Iris pigment epithelial cell (primary cell): ENCODE results near the gene PLIN4.
A peak's percentile ranks its signal among the peaks of the same experiment; 100 is the strongest.

Source experiments
- DNase-seq: peaks from one replicate; pipeline ENCODE4 v3.0.0-alpha.2; 2011; ENCODE audit warnings: low read depth

Gene PLIN4

GRCh38 chr19:4491446-4491845 lies 26.8 kb downstream of the PLIN4 start:
- DNase-seq = no peak

DNA sequence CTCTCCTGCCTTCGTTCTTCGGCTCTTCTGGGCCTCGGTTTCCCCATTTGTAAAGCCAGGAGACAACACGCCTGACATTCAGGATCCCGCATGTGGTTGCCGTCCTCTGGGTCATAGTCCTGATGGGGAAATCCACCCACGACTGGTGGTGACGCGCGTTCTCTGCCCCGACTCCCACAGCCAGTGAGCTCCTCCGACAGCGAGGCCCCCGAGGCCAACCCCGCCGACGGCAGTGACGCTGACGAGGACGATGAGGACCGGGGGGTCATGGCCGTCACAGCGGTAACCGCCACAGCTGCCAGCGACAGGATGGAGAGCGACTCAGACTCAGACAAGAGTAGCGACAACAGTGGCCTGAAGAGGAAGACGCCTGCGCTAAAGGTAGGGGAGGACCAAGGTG lies 29.8 kb downstream of the PLIN4 start:
- DNase-seq = no peak

DNA sequence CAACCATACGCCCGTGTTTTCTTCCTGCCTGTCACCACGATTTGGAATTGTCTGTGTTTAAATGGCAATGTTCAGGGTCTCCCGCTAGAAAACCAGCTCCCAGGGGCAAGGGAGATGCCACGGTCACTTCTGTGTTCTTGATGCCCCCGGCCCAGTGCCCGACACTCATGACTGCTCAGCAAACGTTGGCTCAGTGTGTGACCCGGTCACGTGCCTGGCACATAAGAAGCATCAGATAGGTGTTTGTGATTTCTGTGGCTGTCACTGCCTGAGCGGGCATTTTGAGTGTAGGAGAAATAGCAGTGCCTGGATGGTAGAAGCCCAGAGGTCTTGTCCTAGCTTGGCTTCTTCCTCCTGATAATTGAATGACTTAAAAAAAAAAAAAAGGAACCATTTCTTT lies 30.7 kb downstream of the PLIN4 start:
- DNase-seq = no peak

GRCh38 chr19:4483385-4483784 lies 34.9 kb downstream of the PLIN4 start:
- no peak for DNase-seq

DNA sequence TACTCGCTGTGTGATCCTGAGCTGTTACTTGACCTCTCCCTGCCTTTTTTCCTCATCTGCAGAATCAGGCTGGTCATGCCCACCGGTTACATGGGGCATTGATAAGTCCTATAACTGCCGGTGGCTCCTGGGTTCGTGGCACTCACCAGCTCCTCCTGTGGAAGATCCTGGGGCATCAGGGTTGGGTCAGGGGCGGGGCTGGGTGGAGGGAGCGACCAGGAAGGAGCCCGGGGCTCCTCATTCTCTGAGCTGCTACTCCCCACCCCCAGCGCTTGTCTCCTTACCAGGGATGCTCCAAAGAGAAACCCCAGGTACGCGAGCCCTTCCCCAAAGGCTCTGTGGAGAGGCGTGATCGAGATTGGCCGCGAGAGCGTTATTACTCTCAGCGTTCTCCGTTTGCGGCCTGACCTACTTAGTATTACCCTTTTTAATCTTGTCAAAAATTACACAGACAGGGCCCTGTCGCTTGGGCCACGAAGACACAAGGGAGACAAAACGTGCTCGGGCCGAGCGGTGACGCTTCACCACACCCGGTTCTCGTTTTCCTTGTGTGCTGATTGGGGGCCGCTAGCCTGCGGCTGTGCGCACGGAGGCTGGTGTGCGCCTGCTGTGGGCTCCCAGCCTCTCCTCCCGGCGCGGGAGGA lies 35.4 kb downstream of the PLIN4 start:
- DNase-seq = no peak

- no peak for DNase-seq
Measured at GRCh38 chr19:4477034-4477801, 41.1 kb downstream of the PLIN4 start.

GRCh38 chr19:4474514-4475022 lies 43.7 kb downstream of the PLIN4 start:
- peak; percentile 81 for DNase-seq

DNA sequence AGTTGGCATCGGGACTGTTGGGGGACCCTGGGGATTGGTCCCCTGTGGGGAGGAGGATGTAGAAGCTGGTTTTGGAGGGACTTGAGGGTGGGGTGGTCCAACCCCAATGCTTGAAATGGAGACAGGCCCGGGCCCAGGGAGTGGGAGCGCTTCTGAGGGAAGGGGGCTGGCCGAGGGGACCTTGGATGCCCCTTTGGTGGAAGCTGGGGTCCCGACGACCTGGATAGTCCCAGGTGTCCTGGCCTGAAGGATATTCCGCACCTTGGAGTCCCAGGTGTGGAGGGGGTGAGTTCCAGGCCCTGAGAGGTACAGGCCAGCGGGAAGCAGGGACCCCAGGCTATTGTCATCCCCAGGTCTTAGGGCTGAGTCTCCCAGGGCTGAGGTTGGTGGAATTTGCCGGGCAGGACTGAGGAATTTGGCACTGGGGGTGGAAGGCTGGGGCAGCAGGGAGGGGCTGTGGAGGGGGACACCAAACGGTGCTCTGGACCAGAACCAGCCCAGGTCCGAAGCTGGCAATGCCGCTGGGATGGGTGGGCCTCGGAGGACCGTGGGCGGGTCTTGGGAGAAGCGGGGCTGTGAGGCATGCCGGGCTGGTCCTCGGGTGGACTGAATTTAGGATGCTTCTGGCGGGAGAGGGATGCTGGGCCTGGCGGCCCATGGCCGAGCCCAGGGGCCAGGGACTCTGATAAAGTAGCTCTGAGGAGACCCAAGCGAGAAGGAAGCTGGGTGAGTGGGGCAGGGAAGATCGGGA lies 44.3 kb downstream of the PLIN4 start:
- DNase-seq = no peak

- no peak for DNase-seq
Measured at GRCh38 chr19:4473011-4473762, 45.1 kb downstream of the PLIN4 start.

- DNase-seq = no peak
Measured at GRCh38 chr19:4472174-4472974, 45.9 kb downstream of the PLIN4 start, which contains the start of gene HDGFL2. TSS of gene HDGFL2 (plus strand) at chr19:4472297. CDS start at chr19:4472351, 54 bp downstream.

- DNase-seq = peak; percentile 100
Measured at GRCh38 chr19:4471403-4472173, 46.7 kb downstream of the PLIN4 start.

DNA sequence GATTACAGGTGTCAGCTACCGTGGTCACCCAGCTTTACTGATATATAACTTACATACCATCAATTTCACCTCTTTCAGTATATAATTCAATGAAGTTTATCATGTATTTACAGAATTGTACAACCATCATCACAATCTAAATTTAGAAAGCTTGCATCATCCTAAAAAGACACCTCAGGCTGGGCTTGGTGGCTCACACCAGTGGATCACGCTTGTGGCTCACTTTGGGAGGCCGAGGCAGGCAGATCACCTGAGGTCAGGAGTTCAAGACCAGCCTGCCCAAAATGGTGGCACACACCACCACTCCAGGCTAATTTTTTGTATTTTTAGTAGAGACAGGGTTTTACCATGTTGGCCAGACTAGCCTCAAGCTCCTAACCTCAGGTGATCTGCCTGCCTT lies 50.5 kb downstream of the PLIN4 start:
- no peak for DNase-seq

- DNase-seq = no peak
Measured at GRCh38 chr19:4464815-4465581, 53.3 kb downstream of the PLIN4 start.

DNA sequence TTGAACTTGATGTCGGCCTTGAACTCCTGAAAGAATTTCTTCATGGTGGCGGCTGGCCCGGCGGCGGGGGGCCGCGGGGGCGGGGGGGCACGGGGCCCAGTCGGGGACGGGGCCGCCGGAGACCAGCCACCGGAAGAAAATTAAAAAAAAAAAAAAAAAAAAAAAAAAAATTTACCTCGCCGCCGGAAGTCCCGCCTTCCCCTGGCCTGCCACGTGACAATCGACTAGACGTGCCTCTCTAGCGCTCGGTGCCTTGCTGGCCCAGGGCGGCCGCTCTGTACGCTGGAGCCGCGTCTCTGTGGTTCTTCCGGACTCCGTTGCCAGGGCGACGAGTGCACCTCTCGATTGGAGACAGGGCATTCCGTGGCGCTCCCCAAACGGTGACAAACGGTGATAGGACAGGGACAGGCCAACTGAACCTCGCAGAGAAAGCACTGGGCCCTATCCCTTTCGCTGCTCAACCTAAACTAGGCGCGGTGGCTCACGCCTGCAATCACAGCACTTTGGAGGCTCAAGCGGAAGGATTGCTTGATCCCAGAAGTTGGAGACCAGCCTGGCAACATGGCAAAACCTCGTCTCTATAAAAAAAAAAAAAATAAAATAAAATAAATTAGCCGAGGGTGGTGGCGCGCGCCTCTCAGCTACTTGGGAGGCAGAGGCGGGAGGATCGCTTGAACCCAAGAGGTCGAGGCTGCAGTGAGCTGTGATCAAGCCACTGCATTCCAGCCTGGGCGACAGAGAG lies 60.5 kb downstream of the PLIN4 start, which contains the start of gene UBXN6:
UBXN6 (minus strand) TSS at position 141 of the 742 bp plus-strand sequence; CDS start at position 44, 97 bp downstream.
- peak; percentile 99 for DNase-seq

GRCh38 chr19:4456843-4457653 lies 61.2 kb downstream of the PLIN4 start:
- DNase-seq = peak; percentile 53

DNA sequence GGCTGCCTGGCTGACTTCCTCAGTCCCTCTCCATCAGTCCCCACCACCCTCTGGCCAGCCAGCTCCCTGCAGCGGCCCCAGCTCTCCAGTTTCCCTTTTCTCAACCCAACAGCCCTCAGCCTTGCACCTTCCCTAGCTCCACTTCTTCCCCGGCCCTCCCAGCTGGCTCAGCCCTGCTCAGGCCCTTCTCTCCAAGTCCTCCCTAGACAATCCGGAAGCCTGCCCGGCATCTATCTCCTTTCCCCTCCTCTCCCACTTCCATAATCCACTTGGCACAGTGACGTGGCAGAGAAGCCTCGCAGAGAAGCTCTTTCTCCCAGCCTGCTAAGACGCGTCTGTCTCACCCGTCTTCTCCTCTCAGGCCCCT lies 61.8 kb downstream of the PLIN4 start:
- DNase-seq = peak; percentile 79

GRCh38 chr19:4455719-4456475 lies 62.4 kb downstream of the PLIN4 start:
- DNase-seq = peak; percentile 84
